Vagina (tissue), 2 donors: ENCODE measurements around the gene CCDC83.

Experiments
- CTCF ChIP-seq, 3 experiments: fragments of 450-650 bp in 2 of 3; fragments of 200-600 bp in 1 of 3; sonication (generic) in 1 of 3; IDR thresholded peaks; one replicate each; pipeline ENCODE4 v1.5.1; 2017 to 2019; ENCODE audit warnings: antibody characterized with exemption in 3 of 3, mild to moderate bottlenecking in 2 of 3, moderate library complexity in 2 of 3
- POLR2A ChIP-seq, 2 donors: fragments of 450-650 bp; IDR thresholded peaks; one replicate each; pipeline ENCODE4 v1.6.1; 2017; ENCODE audit warnings: antibody characterized with exemption in 2 of 2, mild to moderate bottlenecking in 2 of 2, moderate library complexity in 2 of 2

GRCh38 chr11:85819441-85819840 is 35.7 kb upstream of the CCDC83 start:
- TF ChIP-seq CTCF (IDR thresholded peaks at IDR 0.05) (no peak), POLR2A (IDR thresholded peaks at IDR 0.05) (no peak)
